ENCODE results near the gene EMC7.

The EMC7 gene

DNA sequence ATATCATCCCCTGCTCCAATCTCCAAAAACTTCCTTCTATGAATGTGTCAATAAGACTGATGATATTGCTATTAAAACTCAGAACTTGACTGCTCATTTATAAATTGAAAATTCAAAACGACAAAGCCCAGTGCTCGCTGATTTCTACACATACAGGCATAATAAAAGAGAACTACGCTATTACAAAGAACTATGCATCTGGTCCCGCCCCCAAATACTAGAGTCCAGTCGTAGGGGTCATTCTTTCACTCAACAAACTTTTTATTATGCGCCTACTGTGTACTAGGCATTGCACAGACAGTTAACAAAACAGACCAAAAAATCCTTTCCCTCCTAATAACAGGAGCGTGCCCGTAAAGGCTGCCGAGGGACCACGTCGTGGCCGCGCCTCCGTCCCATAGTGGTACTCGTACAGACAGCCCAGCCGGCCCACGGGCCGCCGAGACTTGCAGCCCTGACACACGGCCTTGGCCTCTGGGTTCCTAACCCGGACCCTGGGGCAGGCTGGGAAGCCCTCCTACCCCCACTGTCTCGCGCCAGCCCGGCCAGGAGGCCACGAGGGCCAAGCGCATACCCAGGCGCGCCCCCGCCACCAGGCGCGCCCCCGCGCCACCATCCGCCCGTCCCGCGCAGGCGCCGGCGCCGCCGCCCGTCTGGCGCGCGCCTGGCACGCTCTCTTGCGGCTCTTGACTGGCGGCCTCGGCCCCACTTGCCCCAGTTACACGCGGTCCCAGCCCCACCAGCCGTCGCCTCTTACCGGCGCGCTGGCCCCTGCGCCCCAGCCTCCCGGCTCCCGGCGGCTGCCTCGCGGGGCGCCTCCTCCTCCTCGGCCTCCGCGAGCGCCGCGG, 63.4 kb downstream of the EMC7 start:
- DNase-seq, result no peak
